Stimulated activated CD8-positive, alpha-beta memory T cell treated with anti-CD3 and anti-CD28 coated beads, Interleukin-15, amount 100 ng/mL, for 24 hours (primary cell): ENCODE results near the gene BTBD16.

Experiments used
- DNase-seq: peaks from one replicate; pipeline ENCODE4 v3.0.0-alpha.2; 2020; ENCODE audit warnings: low read depth

The BTBD16 gene

DNA sequence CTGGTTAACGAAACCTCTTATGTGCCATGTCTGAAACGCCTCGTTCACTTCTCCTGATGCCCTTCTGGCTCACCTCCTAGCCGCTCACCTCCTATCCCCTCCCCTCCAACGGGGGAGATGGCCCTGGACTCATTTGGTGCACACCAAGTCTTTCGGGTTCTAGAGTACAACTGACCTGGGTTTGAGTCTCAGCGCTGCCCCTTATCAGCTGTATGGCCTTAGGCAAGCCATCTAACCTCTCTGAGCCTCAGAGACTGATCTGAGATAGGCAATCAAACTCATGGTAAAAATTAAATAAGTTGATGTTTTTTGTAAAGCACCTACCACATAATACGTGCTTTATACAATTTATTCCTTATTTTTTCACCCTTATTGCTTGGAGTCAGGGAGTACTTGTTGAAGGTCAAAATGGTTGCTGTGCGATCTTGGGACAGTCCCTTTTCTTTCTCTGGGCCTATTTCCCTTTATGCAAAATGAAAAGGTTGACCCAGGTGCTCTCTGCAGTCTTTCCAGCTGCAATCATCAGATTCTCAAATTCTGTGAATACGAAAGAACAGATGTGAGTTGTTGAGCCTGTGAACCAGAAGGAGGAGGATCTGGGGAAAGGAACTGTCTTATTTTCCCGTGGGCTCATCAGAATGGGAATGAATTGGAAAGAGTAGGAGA, 72.2 kb downstream of the BTBD16 start:
- DNase-seq: no peak

DNA sequence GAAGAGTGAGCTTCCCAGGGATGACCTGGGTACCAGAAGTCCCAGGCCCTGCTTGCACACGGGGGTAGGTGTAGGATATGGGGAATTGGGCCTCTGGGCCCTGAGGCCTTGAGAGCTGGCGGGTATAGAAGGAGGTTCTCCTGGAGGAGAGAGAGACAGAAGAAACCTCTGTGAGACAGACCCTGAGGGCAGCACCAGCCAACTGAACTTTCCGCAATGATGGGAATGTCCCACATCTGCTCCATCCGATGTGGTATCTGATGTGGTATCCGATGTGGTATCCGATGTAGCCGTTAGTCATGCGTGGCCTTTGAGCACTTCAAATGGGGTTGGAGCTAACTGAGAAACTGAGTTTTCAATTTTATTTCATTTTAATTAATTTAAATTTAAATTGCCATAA, 72.8 kb downstream of the BTBD16 start:
- DNase-seq: no peak

DNA sequence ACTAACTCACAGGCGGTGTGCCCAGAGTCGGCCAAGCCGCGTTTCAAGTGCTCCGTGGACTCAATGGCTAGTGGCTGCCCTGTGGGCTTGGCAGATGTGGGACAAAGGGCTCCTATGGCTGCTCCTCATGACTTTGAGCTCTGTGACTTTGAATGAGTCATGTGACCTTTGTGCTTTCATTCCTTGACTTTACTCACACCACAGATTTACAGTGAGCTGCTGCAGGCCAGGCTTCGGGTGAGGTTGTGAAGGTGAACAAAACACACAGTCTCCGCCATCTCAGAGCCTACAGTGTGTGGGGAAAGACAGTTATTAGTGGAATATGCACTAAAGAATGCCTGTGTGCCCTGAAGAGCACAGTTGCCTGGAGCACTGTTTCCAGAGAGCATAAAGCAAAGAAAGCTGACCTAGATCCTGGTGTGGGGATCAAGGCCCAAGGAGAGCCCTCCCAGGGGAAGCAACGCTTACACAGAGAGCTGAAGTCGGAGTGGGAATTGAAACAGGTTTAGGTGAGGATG, 73.7 kb downstream of the BTBD16 start:
- no peak for DNase-seq

DNA sequence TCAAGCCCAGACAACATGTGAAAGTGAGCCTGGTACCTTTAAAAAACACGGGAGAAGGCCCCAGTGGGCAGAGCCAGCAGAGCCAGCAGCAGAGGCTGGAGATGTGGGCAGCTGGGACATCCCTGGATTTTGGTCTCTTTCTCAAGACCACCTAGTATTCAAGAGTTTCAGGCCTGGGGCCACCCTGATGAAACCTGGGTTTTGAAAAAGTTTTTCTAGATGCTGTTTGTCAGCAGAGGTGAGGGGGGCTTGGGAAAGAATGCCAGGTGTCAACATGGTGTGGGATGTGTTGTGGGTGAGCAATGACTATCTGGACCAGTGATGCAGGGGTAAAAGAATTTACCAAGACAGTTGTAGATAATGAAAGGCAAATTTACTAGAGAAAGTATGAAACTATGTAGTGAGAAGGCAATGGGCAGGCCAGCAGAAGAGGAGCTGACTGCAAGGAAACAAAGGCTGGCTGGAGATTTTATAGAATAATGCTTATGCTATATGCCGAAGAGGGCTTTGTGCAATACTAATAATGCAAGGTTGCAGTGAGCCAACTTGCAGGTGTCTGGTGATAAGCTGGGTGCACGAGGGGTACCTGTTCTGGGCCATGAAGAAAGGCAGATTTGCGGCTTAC, 75.3 kb downstream of the BTBD16 start:
- DNase-seq: no peak

DNA sequence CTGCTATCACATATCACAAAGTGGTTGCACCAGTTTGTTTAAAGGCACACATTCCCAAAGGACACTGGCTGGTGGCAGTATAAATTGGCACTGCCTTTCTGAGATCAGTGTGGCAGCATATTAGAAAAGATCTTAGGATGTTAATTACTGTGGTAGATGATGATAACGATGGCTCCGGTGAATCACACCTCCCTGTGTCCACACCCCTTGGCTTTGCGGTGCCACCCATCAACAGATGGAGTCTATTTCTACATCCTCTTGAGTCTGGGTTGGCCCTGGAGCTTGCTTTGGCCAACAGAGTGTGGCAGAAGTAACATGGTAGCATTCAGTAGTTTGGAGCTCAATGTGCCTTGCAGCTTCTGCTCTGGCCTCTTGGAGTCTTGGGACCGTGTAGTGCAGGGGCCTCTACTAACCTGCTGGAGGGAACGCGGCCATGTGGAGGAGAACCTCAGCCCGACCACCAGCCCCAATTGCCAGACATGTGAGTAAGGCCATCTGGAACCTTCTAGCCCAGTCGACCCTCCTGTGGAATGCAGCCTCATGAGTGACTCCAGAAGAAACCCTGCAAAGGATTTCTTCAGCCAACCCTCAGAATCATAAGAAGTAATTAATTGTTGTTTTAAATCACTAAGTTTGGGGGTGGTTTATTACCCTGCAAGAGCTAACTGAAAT, 76.2 kb downstream of the BTBD16 start:
- DNase-seq: no peak

DNA sequence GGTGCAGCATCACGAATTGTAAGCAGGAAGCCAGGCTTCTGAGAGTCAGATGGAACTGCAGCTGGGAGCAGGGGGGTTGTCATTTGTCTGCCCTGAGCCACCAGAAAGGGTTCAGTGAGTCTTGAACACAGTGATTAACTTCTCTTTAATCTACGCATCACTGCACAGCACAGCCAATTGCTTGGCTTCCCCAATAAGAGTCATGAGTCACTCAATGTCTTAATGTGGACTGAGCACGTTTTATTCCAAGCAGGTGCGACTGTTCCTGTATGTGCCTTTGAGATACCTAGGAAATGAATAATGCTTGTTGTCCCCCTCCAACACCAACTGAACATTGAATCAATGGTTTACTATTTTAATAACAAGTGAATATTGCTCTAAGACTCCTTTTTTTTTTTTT, 77.4 kb downstream of the BTBD16 start:
- DNase-seq: no peak

DNA sequence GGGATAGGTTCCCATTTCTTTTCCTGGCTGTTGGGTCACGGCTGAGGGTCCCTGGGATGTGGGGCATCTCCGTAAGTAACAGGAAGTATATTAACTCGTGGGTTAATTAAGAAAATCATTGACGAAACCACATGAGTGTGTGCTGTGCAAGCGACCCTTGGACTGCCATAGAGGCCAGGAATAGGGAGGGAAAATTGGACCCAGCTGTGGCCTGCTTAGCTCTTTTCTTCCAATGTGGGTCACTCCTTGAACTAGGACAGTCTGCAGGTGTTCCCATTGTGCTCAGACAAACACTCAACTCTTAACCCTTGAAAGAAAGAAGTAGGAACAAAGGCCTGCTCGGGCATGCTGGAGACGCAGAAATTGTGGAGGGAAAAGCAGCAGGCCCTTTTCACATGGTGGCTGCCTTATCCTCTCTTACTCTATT, 77.9 kb downstream of the BTBD16 start:
- no peak for DNase-seq

DNA sequence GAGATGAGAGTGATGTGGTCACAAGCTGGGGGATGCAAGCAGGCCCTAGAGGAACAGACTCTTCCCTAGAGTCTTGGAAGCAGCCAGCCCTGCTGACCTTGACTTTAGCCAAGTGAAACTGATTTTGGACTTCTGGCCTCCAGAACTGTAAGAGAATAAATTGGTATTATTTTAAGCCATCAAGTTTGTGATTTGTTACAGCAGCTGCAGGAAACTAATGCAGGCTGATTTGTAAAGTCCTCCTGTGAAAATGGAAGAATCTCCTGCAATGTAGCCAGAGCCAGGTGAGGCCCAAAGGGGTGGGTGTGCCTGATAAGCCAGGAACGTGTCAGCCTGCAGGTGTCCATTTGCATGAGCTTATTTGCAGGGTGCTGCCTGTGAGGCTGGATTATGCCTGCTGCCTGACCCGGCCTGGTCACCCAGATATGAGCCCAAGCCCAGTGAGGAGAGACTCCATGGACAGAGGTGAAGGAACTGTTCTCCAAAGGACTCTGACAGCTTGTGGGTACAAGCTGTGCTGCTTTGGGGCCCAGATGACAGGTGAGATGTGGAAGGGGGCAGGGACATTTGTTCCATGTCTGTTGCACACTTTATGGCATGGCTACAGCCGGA, 78.8 kb downstream of the BTBD16 start:
- no peak for DNase-seq

DNA sequence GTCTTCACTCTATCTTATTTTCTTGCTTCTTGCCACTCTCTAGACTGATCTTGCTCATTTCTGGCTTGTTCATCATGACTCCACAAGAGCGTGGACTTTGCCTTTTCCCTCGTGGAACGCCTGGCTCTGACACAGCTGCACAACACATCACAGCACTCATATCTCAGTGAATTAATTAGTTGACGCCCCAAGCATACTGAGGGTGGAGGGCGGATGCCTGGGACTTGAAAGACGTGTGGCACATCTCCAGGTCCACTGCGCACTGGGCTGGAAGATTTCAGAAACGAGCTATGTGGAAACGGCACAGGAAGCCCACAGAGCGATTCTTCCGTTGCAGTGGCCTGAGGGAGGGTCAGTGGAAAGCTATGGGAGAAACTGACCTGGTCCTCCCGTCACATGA, 79.8 kb downstream of the BTBD16 start:
- DNase-seq: no peak

DNA sequence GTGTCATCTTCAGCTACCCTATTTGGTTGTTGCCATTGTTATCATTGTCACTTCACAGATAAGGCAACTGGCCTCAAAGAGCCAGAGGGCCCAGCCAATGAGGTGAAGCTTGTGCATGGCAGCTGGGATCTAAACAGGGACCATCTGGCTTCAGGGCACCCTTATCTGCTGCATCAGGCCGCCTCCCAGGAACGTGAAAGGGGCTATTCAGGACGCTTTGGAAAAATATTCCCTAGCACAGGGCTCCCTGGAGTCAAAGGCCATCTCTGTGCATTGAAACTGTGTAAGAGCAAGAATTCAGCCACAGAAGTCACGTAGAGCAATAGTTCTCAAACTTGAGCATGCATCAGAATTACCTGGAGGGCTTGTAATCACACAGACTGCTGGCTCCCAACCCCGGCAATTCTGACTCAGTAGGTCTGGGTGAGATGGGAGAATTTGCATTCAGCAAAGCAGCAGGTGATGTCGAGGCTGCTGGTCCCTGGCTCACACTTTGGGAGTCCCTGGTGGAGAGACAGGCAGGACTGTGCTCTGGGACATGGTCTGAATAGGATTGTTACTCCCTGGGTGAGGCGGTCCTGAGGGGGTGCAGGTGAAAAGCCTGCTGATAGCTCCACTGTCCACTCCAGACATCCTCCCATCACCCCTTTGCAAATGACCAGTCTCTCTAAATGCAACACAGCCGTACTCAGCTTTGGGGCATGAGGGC, 81.9 kb downstream of the BTBD16 start:
- no peak for DNase-seq

DNA sequence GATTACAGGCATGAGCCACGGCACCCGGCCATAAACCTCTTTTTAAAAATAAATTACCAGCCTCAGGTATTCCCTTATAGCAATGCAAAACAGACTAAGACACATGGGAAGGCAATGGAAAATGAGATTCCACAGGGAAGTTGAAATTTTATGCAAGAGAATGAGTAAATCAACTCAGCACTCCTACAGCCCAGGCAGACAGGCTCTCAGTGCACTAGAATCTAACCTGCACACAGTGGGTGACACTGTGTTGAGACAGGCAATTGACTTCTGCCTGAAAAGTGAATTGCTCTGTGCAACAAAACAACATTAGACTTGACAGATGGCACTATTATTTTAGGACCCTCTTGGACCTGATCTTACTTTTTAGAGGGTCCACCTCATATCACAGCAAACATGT, 83.3 kb downstream of the BTBD16 start:
- DNase-seq: no peak

DNA sequence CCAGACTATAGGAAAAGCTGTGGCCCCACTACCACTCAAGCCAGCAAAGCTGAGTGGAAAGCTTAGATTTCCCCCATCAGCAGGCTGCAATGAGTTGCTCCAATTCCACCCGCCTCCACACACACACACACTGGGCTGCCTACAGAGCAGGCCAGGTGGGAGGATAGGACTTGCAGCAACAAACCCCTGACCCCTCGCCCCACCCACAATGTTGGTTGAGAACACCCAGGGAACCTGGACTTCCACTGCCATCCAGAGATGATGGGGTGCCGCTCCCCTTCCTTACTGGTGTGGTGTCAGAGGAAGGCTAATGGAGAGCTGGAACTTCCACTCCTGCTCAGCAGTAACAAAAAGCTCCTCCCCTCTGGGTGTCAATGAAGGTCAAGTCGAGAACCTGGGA, 86.6 kb downstream of the BTBD16 start:
- DNase-seq: no peak

DNA sequence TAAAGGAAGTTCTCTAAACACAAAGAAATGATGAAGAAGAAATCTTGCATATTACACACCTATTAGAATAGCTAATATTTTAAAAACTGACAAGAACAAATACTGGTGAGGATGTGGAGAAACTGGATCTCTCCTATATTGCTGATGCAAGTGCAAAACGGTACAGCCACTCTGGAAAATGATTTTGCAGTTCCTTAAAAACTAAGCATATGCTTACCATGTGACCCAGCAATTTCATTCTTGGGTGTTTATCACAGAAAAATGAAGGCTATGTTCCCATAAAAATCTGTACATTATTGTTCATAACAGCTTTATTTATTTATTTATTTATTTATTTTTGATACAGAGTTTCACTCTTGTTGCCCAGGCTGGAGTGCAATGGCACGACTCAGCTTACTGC, 88.5 kb downstream of the BTBD16 start:
- DNase-seq: no peak

DNA sequence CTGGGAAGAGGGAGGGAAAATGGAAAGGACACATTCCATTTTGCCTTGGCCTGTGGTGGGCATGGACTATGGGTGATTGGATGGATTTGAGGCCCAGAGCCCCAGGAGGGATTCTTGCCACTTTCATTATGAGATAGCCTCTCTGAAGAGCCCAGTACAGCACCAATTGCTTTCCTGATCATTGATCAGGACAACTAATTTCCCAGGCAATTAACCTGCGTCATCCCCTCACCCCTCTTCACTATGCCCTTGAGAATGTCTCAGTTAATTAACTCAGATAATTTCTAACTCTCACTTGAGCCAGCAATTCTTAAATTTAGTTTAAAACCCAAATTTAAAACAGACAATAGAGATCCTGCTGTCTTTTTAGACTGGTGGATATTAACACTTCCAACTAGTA, 90.0 kb downstream of the BTBD16 start:
- no peak for DNase-seq

DNA sequence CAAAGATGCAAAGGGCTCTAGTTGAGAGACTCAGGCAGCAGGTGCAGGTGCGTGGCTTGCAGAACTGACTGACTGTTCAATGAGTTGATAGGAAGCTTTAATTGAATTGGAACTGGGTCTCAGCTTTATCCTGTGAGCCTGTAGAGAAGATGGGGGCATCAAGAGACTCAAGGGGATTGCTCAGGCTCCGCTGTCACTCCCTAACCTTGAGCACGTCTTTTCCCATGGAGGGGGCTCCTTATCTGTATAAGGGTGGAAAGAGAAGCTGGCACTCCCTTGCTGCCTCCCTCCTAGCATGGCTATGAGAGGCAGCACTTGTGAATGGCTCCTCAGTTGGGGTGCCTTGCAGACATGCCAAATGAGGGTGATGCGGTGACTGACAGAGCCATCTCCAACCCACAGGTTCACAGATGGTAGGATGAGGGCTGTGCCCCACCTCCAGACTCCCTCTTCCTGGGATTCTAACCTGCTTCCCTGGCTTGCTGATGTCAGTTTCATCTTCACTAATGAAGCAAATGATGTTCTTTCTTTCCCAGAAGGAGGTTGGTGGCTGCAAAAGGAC, 91.0 kb downstream of the BTBD16 start:
- no peak for DNase-seq

DNA sequence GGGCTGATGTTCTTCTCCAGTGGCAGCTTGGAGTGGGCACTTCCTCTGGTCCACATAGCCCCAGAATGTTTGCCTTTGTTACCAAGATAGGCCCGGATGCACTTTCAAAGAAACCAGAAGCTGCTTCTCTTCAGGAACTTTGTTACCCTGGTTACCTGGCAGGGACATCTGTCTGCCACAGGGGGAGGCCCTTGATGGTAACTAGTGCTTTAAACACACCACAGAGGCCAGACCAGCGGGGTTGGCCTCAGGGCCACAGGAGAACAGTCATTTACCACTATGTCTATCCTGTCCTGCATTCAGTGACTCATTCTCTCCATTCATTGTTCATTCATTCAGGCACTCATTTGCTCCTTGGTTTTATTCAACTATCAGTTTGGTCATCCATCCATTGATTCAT, 91.5 kb downstream of the BTBD16 start:
- no peak for DNase-seq

DNA sequence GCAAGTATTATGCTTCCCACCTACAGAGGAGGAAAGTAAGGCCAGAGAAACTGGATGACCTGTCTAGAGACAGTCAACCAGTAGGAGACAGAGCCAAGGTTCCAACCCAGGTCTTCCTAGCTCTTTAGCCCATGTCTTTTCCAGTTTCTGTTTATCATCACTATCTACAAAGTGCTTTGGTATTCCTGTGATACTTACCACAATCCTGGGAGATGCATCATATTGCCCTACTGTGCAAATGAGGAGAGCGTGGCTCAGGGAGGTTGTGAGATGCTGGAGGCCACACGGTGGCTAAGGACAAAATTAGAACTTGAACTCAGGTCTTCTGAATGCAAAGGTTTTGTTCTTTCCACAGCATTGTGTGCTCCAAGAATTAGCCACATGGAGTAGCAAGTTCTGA, 92.2 kb downstream of the BTBD16 start:
- DNase-seq: no peak

DNA sequence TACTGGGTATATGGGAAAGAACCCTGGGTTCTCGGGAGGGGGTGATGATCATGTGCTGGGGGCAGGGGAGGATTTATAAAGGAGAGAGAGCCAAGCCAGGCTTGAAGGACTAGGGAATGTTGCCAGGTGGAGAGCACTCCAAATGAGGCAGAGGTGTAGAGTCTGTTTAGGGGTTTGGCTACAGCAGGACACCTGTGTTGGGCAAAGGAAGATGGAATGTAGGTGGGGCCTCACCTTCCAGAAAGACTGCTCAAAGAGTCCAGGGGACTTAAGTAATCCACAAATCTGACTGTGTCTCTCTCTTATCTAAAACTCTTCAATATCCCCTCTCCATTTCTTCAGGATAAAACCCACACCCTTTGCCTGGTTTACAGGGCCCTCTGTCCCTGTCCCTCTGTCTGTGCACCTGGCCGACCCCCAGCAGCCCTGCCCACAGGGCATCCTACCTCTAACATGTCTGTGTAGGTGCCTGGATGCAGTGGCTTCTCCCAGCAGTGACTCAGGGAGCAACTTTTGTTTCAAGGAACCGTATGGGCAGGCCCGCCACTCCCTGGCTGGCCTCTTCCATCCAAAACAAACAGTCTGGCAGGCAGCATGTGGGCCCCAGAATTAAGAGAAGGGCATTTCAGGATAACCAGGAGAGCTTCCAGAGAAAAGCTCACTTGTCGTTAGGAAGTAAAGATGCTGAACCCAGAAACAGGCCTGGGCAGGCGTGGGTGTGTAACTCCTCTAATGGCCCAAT, 92.8 kb downstream of the BTBD16 start:
- no peak for DNase-seq

DNA sequence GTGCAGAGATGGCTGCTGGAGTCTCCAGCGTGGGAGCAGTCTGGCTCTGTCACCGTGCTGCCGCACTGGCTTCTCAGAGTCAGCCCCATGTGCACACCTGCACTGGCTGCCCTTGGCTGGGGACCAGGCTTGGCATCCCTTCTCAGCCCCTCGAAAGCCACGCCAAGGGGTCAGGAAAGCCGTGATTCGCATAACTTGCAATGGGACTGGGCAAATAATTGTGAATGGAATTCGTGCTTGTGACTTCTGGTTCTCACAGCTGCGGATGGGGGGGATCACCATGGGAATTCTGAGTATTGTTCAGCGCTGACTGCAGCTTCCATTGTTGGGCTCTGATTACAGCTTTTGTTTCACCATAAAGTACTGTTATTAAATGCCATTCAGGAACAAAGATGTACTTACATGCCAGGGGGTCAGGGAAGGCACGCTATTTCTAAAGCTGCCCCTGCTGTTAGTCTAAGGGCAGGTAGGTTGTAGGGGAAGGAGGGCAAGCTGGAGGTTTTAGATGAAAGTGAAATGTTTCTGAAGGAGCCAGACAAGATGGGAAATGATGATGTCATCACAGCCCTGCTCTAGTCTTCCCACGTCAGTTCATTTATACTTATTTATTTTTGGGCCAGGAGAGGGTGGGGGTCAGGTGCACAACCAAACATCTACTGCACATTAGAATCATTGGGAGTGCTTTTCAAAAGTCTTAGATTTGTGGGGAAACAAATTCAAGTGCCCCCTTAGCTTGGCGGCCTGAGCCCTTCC, 97.6 kb downstream of the BTBD16 start:
- no peak for DNase-seq

DNA sequence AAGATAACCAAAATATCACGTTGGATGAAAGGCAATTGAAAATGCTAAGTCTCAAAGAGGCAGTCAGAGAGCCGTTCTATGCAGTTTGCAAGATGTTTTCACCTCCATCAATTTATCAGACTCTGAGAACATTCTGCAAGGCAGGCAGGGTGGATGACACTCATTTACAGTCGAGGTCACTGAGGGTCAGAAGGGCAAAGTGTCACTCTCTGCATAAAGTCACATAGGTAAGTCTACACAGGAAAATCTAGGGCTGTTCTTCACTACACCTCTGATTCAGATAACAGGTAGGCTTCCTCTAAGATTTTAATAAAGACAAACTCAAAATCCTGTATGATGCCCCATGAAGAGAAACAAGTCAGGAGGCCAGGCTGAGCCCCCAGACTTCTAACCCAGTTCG, 102.0 kb downstream of the BTBD16 start:
- DNase-seq: no peak

DNA sequence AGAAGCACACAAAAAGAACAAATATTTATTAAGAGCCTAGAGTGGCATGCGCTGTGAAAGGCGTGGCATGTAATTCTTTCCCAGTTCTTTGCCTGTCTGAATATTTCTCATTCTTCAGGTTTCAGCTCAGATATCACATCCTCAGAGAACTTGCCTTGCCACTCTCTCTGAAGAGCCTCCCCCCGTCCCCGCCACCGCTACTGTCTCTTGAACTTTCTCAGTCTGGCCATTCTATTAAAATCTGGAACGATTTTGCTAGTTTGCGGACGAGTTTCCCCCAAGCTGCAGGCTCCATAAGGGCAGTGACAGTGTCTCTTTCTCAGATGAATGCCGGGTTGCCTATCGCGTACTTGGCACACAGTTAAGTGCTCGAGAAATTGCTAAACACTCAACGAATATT, 102.6 kb downstream of the BTBD16 start:
- DNase-seq: no peak
